HG03175 (cell line): Measurements from ENCODE around the gene G6PC1.
"Not testable (repeated sequence)": the region's sequence is repeated elsewhere in the genome, so short reads cannot be mapped to it uniquely, and the experiment has no call there.

Experiments
- ATAC-seq: cut with Tn5 transposase; IDR thresholded peaks from one replicate; pipeline ENCODE4 v1.9.1; 2021; ENCODE audit warnings: mild to moderate bottlenecking, moderate library complexity; ENCODE audit not compliant: unreplicated experiment

The G6PC1 gene

GRCh38 chr17:42899981-42900380 is 618 bp upstream of the G6PC1 start:
- ATAC-seq = not testable (repeated sequence)

DNA sequence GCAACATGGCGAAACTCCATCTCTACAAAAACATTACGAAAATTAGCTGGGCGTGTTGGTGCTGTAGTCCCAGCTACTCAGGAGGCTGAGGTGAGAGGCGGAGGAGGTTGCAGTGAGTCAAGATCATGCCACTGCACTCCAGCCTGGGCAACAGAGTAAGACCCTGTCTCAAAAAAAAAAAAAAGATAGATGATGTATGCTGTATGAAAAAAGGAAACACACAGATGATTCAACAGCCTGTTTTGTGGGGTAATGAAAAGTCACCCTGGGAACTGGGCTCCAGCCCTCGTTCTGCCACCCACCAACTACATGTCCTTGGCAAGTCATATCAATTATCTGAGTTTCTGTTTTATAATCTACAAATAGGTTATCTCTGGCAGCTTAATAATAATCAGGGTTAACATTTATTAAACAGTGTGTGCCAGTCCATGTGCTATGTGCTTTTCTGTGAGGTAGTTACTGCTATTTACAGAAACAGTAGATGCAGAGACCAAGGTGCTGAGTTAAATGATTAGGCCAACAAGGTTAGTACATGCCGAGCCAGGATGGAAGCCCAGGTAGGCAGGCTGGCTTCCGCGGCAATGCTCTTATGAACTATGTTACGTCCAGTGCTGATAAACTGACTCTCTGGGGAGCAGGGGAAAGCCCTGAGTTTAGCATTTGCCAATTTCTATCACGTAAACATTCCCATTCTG is 1.1 kb downstream of the G6PC1 start:
- ATAC-seq = no peak

DNA sequence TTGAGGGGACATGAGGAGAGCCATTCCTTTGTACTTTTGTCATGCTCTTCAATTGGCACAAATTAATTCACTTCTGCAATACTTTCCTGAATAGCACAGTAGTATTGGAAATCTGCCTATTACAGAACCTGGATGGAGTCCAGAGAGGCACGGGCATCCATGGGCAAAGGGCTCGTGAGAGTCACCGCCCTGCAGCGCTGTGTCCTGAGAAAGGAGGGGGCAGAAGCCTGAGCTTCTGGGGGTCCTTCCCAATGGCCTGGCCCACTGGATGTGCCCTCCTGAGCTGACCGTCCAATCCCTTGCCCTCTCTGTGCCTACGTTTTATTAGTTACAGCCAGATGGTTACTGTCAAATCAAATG is 3.5 kb downstream of the G6PC1 start:
- no peak for ATAC-seq

DNA sequence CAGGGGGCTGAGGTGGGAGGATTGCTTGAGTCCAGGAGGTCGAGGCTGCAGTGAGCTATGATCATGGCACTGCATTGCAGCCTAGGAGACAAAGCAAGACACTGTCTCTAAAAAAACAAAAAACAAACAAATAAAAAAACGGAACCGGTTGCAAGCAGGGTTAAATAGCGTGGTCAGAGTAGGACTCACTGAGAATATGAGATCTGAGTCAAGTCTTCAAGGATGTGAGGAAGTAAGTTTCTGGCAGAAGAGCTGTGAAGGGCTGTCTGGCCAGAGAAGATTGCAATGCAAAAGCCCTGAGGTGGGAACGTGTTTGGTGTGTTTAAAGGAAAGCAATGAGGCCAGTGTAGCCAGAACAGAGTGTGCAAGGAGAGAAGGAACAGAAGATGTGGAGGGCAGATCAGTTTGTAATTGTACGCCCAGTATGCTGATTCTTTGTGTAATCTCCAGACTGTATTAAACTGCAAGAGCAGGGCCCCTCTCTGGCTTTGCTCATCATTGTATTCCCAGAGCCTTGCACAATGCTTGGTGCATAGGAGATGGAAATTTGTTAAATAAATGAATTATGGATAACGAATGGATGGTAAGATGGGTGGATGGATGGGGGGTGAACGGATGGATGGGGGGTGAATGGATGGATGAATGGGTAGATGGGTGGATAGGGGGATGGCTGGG is 6.3 kb downstream of the G6PC1 start:
- no peak for ATAC-seq

- ATAC-seq = no peak
Observed at GRCh38 chr17:42908872-42909700, 8.5 kb downstream of the G6PC1 start.

GRCh38 chr17:42913522-42913921 is 12.9 kb downstream of the G6PC1 start:
- ATAC-seq = no peak

- no peak for ATAC-seq
Observed at GRCh38 chr17:42913981-42914617, 13.5 kb downstream of the G6PC1 start.

GRCh38 chr17:42915288-42915687 is 14.7 kb downstream of the G6PC1 start:
- ATAC-seq = not testable (repeated sequence)

DNA sequence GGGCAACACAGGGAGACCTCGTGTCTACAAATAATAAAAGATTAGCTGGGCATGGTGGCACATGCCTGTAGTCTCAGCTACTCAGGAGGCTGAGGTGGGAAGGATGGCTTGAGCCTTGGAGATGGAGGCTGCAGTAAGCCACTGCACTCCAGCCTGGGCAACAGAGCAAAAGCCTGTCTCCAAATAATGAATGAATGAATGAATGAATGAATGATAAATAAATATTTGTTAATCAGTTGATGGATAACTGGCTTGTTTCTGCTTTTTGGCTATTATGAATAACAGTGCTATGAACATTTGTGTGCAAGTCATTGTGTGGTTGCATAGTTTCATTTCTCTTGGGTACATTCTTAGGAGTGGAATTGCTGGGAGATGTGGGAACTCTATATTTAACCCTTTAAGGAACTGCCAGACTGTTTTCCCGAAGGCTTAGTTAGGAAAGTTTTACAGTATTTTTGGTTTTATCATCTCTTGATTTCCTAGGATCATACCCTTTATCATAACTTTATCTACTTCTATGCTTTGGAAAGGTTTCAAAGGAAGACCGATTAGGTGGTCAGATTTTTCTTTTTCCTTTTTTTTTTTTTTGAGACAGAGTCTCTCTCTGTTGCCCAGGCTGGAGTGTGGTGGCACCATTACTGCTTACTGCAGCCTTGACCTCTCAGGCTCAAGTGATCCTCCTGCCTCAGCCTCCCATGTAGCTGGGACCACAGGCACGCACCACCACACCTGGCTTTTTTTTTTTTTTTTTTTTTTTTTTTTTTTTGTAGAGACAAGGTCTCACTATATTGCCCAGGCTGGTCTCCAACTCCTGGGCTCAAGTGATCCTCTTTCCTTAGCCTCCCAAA is 16.0 kb downstream of the G6PC1 start:
- ATAC-seq = not testable (repeated sequence)

DNA sequence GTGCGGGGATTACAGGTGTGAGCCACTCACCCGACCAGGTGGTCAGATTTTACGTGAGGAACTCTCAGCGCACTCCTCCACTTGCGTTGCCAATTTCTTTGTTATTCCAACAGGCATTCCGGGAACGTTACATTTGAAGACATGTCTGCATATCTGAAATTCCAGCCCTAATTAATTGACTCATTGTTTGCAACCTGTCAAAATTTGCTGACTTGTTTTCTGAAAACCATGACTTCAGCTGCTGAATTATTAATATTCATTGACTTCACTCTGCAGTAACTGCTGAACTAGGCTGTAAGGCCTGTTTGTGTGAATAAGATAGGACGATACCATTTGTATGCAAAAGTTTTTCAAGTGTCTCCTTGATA is 16.6 kb downstream of the G6PC1 start:
- no peak for ATAC-seq

- no peak for ATAC-seq
Observed at GRCh38 chr17:42918902-42919521, 18.4 kb downstream of the G6PC1 start.

DNA sequence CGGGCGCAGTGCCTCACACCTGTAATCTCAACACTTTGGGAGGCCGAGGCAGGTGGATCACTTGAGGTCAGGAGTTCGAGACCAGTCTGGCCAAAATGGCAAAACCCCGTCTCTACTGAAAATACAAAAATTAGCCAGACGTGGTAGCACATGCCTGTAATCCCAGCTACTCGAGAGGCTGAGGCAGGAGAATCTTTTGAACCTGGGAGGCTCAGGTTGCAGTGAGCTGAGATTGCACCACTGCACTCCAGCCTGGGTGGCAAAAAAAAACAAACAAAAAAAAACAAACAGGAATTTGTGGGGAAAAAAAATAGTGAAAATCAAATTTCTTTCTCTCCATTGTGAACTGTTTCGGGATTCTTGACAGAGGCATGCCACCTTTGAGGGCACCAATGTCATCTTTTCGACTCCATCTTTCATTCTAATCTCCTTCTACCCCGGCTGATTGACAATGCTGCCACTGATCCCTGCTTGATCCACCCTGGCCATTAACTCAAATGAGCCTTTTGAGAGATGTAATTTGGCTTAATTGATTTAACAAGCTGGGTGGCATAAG is 19.0 kb downstream of the G6PC1 start:
- not testable (repeated sequence) for ATAC-seq

DNA sequence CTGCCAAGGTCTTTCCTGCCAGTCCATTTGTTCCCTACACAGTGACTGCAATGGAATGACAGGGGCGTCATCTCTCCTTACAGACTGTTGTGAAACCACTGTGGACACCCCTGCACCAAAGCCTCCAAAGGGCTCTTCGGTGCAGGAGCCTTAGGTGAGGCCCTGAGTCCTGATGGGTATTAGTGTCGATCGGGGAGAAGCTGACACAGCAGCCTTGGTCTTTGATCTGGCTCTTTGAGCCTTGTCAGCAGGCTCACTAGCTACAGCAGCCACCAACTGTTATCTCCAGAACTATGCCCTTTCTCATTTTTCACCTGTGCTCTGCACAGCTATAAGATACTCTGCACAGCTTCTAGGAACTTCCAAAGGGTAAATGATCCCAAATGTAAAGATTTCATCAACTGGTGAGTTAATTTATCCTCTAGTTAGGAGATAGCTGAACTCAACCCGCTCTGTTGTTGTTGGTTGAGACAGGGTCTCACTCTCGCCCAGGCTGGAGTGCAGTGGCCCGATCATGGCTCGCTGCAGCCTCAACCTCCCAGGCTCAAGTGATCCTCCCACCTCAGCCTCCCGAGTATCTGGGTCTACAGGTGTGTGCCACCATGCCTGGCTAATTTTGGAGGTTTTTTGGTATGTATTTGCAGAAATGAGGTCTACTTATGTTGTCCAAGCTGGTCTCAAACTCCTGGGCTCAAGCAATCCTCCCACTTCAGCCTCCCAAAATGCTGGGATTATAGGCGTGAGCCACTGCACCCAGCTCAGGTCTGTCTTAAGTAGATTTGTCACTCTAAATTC is 19.7 kb downstream of the G6PC1 start:
- ATAC-seq = no peak

- ATAC-seq = no peak
Observed at GRCh38 chr17:42920922-42921321, 20.3 kb downstream of the G6PC1 start.

DNA sequence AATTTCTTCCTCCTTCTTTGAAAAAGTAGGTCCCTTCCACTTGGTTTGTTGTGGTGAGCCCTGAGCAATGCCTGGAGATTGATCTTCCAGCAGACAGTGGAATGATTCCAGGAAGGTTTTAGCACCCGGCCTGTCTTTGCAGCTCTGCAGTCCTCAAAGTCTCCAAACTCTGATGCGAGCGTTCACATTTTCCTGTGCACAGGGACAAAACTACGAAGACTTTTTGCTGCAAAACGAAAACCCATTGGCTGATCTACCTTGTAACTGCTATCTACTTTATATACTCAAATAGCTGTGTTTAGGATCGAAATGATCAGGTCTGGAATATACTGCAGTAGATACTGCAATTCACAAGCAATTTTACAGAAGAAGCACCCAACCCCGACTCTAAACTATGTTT is 21.7 kb downstream of the G6PC1 start:
- ATAC-seq = no peak

DNA sequence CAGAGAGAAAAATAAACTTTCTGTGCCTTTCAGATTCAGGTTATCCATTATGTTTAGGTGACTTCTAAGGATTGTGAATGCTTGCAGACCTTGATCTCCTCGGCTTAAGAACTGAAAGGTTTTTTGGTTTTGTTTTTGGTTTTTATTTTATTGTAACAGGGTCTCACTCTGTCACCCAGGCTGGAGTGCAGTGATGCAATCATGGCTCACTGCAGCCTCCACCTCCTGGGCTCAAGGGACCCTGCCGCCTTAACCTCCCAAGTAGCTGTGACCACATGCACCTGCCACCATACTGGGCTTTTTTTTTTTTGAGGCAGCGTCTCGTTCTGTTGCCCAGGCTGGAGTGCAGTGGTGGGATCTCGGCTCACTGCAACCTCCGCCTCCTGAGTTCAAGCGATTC is 22.9 kb downstream of the G6PC1 start:
- not testable (repeated sequence) for ATAC-seq

- no peak for ATAC-seq
Observed at GRCh38 chr17:42924891-42925290, 24.3 kb downstream of the G6PC1 start.

- ATAC-seq = peak; percentile 47
Observed at GRCh38 chr17:42928714-42929496, 28.3 kb downstream of the G6PC1 start.
